WERI-Rb-1 (cell line): Measurements from ENCODE around the gene DLEC1.

Experiments used
- DNase-seq: peaks from one replicate; pipeline ENCODE4 v3.0.0-alpha.2; 2020
- H3K27ac ChIP-seq: fragments of 250-450 bp; sonication (Bioruptor Pico); 2 replicates; pipeline ENCODE4 v1.5.1; 2020; ENCODE audit warnings: mild to moderate bottlenecking, moderate library complexity
- H3K27me3 ChIP-seq: fragments of 250-450 bp; sonication (Bioruptor Pico); 2 replicates; pipeline ENCODE4 v1.5.1; 2021; ENCODE audit warnings: mild to moderate bottlenecking, low read depth, moderate library complexity; ENCODE audit not compliant: insufficient read depth, severe bottlenecking
- H3K36me3 ChIP-seq: fragments of 250-450 bp; sonication (Bioruptor Pico); 2 replicates; pipeline ENCODE4 v1.5.1; 2020; ENCODE audit warnings: mild to moderate bottlenecking, moderate library complexity
- H3K4me3 ChIP-seq: 2 replicates; pipeline ENCODE4 v1.5.1; 2011; ENCODE audit warnings: low read depth, mild to moderate bottlenecking, control low read depth, low read length
- H3K9me3 ChIP-seq: fragments of 250-450 bp; sonication (Bioruptor Pico); 2 replicates; pipeline ENCODE4 v1.5.1; 2021; ENCODE audit warnings: mild to moderate bottlenecking, moderate library complexity; ENCODE audit not compliant: severe bottlenecking
- TF ChIP-seq, protein P1 (sequence below): IDR thresholded peaks from 2 replicates; pipeline ENCODE4 v1.5.1; 2011; ENCODE audit warnings: low read depth, mild to moderate bottlenecking, control low read depth, inconsistent platforms, low read length

DLEC1 gene

GRCh38 chr3:38011111-38011510 lies 27.9 kb upstream of the DLEC1 start:
- Histone ChIP-seq H3K27me3 (no peaks in the 10 kb centered on the region), H3K9me3 (peaks cover 5% of the 10 kb centered on the region), H3K36me3 (no peaks in the 10 kb centered on the region), H3K27ac (no peak overlapping the region), H3K4me3 (no peak overlapping the region)
- DNase-seq = no peak
- TF ChIP-seq, protein P1, sequence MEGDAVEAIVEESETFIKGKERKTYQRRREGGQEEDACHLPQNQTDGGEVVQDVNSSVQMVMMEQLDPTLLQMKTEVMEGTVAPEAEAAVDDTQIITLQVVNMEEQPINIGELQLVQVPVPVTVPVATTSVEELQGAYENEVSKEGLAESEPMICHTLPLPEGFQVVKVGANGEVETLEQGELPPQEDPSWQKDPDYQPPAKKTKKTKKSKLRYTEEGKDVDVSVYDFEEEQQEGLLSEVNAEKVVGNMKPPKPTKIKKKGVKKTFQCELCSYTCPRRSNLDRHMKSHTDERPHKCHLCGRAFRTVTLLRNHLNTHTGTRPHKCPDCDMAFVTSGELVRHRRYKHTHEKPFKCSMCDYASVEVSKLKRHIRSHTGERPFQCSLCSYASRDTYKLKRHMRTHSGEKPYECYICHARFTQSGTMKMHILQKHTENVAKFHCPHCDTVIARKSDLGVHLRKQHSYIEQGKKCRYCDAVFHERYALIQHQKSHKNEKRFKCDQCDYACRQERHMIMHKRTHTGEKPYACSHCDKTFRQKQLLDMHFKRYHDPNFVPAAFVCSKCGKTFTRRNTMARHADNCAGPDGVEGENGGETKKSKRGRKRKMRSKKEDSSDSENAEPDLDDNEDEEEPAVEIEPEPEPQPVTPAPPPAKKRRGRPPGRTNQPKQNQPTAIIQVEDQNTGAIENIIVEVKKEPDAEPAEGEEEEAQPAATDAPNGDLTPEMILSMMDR = no peak

DNA sequence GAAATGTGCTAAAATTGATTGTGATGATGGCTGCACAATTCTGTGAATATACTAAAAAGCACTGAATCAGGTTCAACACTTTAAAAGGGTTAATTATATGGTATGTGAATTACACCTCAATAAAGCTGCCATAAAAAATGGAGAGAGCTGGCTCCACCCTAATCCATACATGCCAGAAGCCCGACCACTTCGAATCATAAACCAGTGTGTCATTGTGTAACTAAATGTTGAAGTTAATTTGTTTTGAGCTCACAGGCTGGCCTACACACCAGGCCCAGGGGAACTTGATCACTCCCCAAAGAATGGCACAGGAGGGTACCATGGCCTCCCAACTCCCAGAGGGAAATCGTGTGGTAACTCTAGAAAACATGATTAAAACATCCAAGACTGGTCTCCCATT lies 23.5 kb upstream of the DLEC1 start:
- no peaks in the 10 kb centered on the region for H3K27me3 ChIP-seq
- no peaks in the 10 kb centered on the region for H3K36me3 ChIP-seq
- no peak overlapping the region for H3K4me3 ChIP-seq
- TF ChIP-seq, protein P1 = no peak
- DNase-seq = no peak
- H3K27ac ChIP-seq = no peak overlapping the region
- H3K9me3 ChIP-seq = peaks cover 6% of the 10 kb centered on the region

GRCh38 chr3:38015984-38016383 lies 23.0 kb upstream of the DLEC1 start:
- TF ChIP-seq, protein P1 = no peak
- Histone ChIP-seq H3K36me3 (no peaks in the 10 kb centered on the region), H3K9me3 (peaks cover 6% of the 10 kb centered on the region), H3K27me3 (no peaks in the 10 kb centered on the region), H3K27ac (no peak overlapping the region), H3K4me3 (no peak overlapping the region)
- DNase-seq = no peak

- Histone ChIP-seq H3K27ac (no peak overlapping the region), H3K36me3 (no peaks in the 10 kb centered on the region)
- TF ChIP-seq, protein P1 = no peak
Observed at GRCh38 chr3:38016410-38016809, 22.6 kb upstream of the DLEC1 start.

GRCh38 chr3:38016847-38017444 lies 22.1 kb upstream of the DLEC1 start:
- peaks cover 6% of the 10 kb centered on the region for H3K9me3 ChIP-seq
- no peaks in the 10 kb centered on the region for H3K27me3 ChIP-seq
- DNase-seq = no peak
- no peak overlapping the region for H3K27ac ChIP-seq
- no peaks in the 10 kb centered on the region for H3K36me3 ChIP-seq
- no peak overlapping the region for H3K4me3 ChIP-seq
- TF ChIP-seq, protein P1 = no peak

More at GRCh38 chr3:38016410-38016809, 22.6 kb upstream of the DLEC1 start:
- no peak for DNase-seq
- Histone ChIP-seq H3K4me3 (no peak overlapping the region), H3K9me3 (peaks cover 6% of the 10 kb centered on the region), H3K27me3 (no peaks in the 10 kb centered on the region)
